Measurements from ENCODE around the gene MEMO1. TPM values are rescaled to one million over a fixed set of nuclear protein-coding genes. Genes with fewer than 3 reads are reported as not detected.
A peak's percentile ranks its signal among the peaks of the same experiment; 100 is the strongest.

MEMO1 gene
- total RNA-seq, 1 donor: 37.6 TPM

DNA sequence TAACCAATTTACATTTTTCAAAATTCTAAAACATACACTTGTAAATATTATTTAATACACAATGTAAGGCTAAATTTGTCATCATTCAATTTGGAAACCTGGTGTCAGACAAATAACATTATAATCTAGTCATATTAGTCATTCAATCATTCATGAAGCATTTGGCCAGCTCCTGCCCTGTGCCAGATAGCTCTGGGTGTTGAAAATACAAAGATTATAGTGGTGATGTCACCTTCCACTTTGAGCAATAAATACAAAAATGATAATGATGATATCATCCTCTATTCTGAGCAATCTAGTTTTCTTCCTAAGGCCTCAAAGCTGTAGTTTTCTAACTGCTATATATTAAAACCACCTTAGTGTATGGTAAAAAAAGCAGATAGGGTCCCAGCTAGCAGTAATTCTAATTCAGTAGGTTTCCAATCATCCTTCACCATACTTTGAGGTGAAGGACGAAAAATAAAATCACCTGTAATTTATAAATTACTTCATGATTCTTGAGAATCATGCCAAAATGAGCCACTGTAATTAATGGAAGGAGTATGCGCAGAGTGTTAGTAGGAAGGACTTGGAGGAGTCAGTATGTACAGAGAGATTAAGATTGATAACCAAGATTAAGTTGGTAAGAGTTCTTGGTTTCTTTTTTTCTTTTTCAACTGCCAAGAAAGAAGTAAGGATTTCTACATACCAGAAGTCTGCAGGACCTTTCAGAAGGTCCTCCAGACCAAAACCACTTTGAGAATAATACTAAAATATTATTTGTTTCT, 23.2 kb downstream of the MEMO1 start:
- peak; percentile 91 for DNase-seq (ENCODE audit: insufficient read length, low spot score, missing footprints)
- H2AFZ ChIP-seq (ENCODE audit: low read length): no peak overlapping the region
- TF ChIP-seq, protein P1, sequence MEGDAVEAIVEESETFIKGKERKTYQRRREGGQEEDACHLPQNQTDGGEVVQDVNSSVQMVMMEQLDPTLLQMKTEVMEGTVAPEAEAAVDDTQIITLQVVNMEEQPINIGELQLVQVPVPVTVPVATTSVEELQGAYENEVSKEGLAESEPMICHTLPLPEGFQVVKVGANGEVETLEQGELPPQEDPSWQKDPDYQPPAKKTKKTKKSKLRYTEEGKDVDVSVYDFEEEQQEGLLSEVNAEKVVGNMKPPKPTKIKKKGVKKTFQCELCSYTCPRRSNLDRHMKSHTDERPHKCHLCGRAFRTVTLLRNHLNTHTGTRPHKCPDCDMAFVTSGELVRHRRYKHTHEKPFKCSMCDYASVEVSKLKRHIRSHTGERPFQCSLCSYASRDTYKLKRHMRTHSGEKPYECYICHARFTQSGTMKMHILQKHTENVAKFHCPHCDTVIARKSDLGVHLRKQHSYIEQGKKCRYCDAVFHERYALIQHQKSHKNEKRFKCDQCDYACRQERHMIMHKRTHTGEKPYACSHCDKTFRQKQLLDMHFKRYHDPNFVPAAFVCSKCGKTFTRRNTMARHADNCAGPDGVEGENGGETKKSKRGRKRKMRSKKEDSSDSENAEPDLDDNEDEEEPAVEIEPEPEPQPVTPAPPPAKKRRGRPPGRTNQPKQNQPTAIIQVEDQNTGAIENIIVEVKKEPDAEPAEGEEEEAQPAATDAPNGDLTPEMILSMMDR (IDR thresholded peaks at IDR 0.05; ENCODE audit: extremely low read depth, low read depth, low read length): no peak
- peaks cover 23% of the 10 kb centered on the region for H4K20me1 ChIP-seq (ENCODE audit: insufficient read depth, low read length)
- H3K9me3 ChIP-seq (ENCODE audit: low read depth, low read length): no peaks in the 10 kb centered on the region
- H3K79me2 ChIP-seq (ENCODE audit: insufficient read depth, low read length): peaks cover 90% of the 10 kb centered on the region
- H3K27ac ChIP-seq (ENCODE audit: low read depth, low read length): peak overlapping the region; percentile 82
- no peaks in the 10 kb centered on the region for H3K27me3 ChIP-seq (ENCODE audit: insufficient read depth, low read length)
- H3K4me1 ChIP-seq (ENCODE audit: insufficient read depth, low read length): peaks cover 11% of the 10 kb centered on the region
- H3K4me2 ChIP-seq (ENCODE audit: insufficient read depth, low read length): no peak overlapping the region
- H3K36me3 ChIP-seq (ENCODE audit: insufficient read depth, low read length): no peaks in the 10 kb centered on the region
- H3K4me3 ChIP-seq (ENCODE audit: insufficient read depth, low read length): no peak overlapping the region

DNA sequence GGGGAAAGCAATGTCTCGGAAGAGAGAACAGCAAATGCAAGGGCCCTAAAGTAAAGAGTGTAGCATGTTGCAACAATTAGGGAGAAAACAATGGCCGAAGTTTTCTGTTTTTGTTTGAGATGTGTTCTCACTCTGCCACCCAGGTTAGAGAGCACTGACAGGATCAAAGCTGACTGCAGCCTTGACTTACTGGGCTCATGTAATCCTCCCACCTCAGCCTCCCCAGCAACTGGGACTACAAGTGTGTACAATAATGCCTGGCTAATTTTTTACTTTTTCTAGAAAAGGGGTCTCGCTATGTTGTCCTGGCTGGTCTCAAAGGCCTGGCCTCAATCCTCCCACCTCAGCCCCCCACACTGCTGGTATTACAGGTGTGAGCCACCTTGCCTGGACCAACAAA, 23.9 kb downstream of the MEMO1 start:
- Histone ChIP-seq H3K4me1 (ENCODE audit: insufficient read depth, low read length) (peaks cover 11% of the 10 kb centered on the region), H3K36me3 (ENCODE audit: insufficient read depth, low read length) (no peaks in the 10 kb centered on the region), H4K20me1 (ENCODE audit: insufficient read depth, low read length) (peaks cover 19% of the 10 kb centered on the region), H3K27me3 (ENCODE audit: insufficient read depth, low read length) (no peaks in the 10 kb centered on the region), H3K9me3 (ENCODE audit: low read depth, low read length) (no peaks in the 10 kb centered on the region), H3K79me2 (ENCODE audit: insufficient read depth, low read length) (peaks cover 91% of the 10 kb centered on the region), H3K27ac (ENCODE audit: low read depth, low read length) (peak overlapping the region; percentile 57), H3K4me2 (ENCODE audit: insufficient read depth, low read length) (no peak overlapping the region), H3K4me3 (ENCODE audit: insufficient read depth, low read length) (no peak overlapping the region), H2AFZ (ENCODE audit: low read length) (no peak overlapping the region)
- TF ChIP-seq, protein P1 (IDR thresholded peaks at IDR 0.05; ENCODE audit: extremely low read depth, low read depth, low read length): no peak
- DNase-seq (ENCODE audit: insufficient read length, low spot score, missing footprints): peak; percentile 34

DNA sequence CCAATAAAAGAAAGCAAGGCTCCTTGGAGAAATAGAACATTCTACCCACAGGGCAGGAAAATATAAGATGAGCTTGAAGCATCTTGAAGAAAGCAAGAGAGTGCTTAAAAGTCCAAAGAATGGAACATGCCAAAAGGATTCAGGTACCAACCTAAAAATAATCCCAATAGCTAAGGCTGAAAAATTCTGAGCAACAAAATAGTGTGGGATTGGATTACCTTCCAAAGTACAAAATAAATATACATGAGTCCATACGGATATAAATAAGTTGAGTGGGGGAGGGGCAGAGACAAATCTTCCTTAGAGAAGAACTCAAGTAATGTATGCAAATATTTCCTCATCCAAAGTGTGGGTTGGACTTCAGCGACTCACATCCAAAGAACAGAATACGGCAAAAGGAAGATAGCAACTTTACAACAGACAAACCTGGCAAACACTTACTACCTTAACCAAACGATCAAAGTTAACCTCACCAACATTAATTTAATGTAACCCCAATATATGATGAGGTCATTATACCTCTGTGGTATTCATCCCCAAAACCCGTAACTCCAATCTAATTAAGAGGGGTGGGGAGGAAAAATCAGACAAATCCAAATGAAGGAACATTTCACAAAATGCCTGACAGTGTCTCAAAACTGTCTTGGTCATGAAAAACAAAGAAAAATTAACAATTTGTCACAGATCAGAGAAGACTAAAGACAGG, 26.9 kb downstream of the MEMO1 start:
- TF ChIP-seq, protein P1 (IDR thresholded peaks at IDR 0.05; ENCODE audit: extremely low read depth, low read depth, low read length): no peak
- Histone ChIP-seq H4K20me1 (ENCODE audit: insufficient read depth, low read length) (peaks cover 26% of the 10 kb centered on the region), H3K27me3 (ENCODE audit: insufficient read depth, low read length) (no peaks in the 10 kb centered on the region), H3K4me2 (ENCODE audit: insufficient read depth, low read length) (no peak overlapping the region), H2AFZ (ENCODE audit: low read length) (no peak overlapping the region), H3K36me3 (ENCODE audit: insufficient read depth, low read length) (no peaks in the 10 kb centered on the region), H3K4me3 (ENCODE audit: insufficient read depth, low read length) (no peak overlapping the region), H3K79me2 (ENCODE audit: insufficient read depth, low read length) (peaks cover 89% of the 10 kb centered on the region), H3K9me3 (ENCODE audit: low read depth, low read length) (no peaks in the 10 kb centered on the region), H3K27ac (ENCODE audit: low read depth, low read length) (no peak overlapping the region), H3K4me1 (ENCODE audit: insufficient read depth, low read length) (peaks cover 11% of the 10 kb centered on the region)
- DNase-seq (ENCODE audit: insufficient read length, low spot score, missing footprints): peak; percentile 17
